B cell (primary cell): ENCODE results near the gene NTRK2. TPM values are rescaled to one million over a fixed set of nuclear protein-coding genes. Genes with fewer than 3 reads are reported as not detected.

Experiments used
- ATAC-seq: fragments of 200-7000 bp; cut with Tn5 transposase; one replicate; pipeline ENCODE4 v1.10.0; 2021; ENCODE audit warnings: low read depth, mild to moderate bottlenecking, moderate number of reproducible peaks, moderate library complexity
- CTCF ChIA-PET: fragments of 350-600 bp; sonication (Branson Sonifier 250); formaldehyde crosslinking; loops from one replicate; lab custom pipeline; 2021; ENCODE audit warnings: antibody characterized with exemption, inconsistent platforms; lab: Charles Lee
- POLR2A ChIA-PET: fragments of 350-600 bp; sonication (Branson Sonifier 250); formaldehyde crosslinking; loops from one replicate; lab custom pipeline; 2021; ENCODE audit warnings: antibody characterized with exemption; lab: Charles Lee
- DNase-seq: peaks from one replicate; pipeline ENCODE4 v3.0.0; 2013
- H2AFZ ChIP-seq: 2 replicates; pipeline ENCODE4 v1.6.1; 2012; ENCODE audit warnings: mild to moderate bottlenecking, low read depth, low read length; ENCODE audit not compliant: insufficient read depth, poor library complexity, severe bottlenecking
- H3K27ac ChIP-seq, 2 donors: 1 replicate in 1 of 2; 2 replicates in 1 of 2; pipeline ENCODE4 v1.5.1; 2012 to 2013; ENCODE audit warnings: low read length in 2 of 2, mild to moderate bottlenecking in 2 of 2, moderate library complexity in 1 of 2
- H3K27me3 ChIP-seq, 4 experiments: fragments of 200-600 bp in 1 of 4; sonication (generic) in 1 of 4; replicated peaks in 1 of 4; 1 replicate in 2 of 4; 2 replicates in 2 of 4; pipeline versions ENCODE4 v1.6.1 to v1.7.0; 2013 to 2016; ENCODE audit warnings: low read length in 3 of 4, mild to moderate bottlenecking in 2 of 4, mixed read lengths in 1 of 4, moderate library complexity in 1 of 4; ENCODE audit not compliant: insufficient read depth in 4 of 4, control insufficient read depth in 3 of 4; ENCODE audit errors: control extremely low read depth in 1 of 4
- H3K36me3 ChIP-seq, 2 experiments: replicated peaks in 1 of 2; 1 replicate in 1 of 2; 2 replicates in 1 of 2; pipeline versions ENCODE4 v1.6.1 to v1.7.1; 2013; ENCODE audit warnings: low read length in 1 of 2; ENCODE audit not compliant: insufficient read depth in 2 of 2, control insufficient read depth in 1 of 2; ENCODE audit errors: control extremely low read depth in 1 of 2, extremely low read depth in 1 of 2
- H3K4me1 ChIP-seq, 2 donors: fragments of 200-600 bp in 1 of 2; sonication (generic) in 1 of 2; 1 replicate in 1 of 2; 2 replicates in 1 of 2; pipeline versions ENCODE4 v1.5.1 to v1.6.1; 2013 to 2017; ENCODE audit warnings: low read length in 2 of 2; ENCODE audit not compliant: control insufficient read depth in 2 of 2, insufficient read depth in 2 of 2
- H3K4me2 ChIP-seq: replicated peaks from 2 replicates; pipeline ENCODE3; 2012; ENCODE audit warnings: mild to moderate bottlenecking, low read depth, low read length; ENCODE audit not compliant: poor library complexity, severe bottlenecking
- H3K4me3 ChIP-seq, 5 experiments: fragments of 200-600 bp in 1 of 5; sonication (generic) in 1 of 5; 1 replicate in 3 of 5; 2 replicates in 2 of 5; pipeline versions ENCODE4 v1.5.1 to v1.7.0; 2011 to 2016; ENCODE audit warnings: low read length in 4 of 5, mild to moderate bottlenecking in 4 of 5, low read depth in 2 of 5, control low read depth in 1 of 5, moderate library complexity in 1 of 5; ENCODE audit not compliant: insufficient read depth in 1 of 5; ENCODE audit errors: control extremely low read depth in 1 of 5, extremely low read depth in 1 of 5
- H3K79me2 ChIP-seq: fragments of 200-600 bp; sonication (generic); one replicate; pipeline ENCODE4 v1.6.0; 2016; ENCODE audit warnings: low read length; ENCODE audit not compliant: control insufficient read depth, insufficient read depth
- H3K9ac ChIP-seq: fragments of 200-600 bp; sonication (generic); 2 replicates; pipeline ENCODE4 v1.6.1; 2017; ENCODE audit warnings: mild to moderate bottlenecking, low read length, moderate library complexity
- H3K9me3 ChIP-seq, 3 donors: one replicate each; pipeline versions ENCODE4 v1.6.1 to v1.7.1; 2013; ENCODE audit warnings: low read length in 2 of 3; ENCODE audit not compliant: control insufficient read depth in 2 of 3, insufficient read depth in 1 of 3; ENCODE audit errors: control extremely low read depth in 1 of 3
- H4K20me1 ChIP-seq: 2 replicates; pipeline ENCODE4 v1.6.0; 2012; ENCODE audit warnings: mild to moderate bottlenecking, low read length; ENCODE audit not compliant: insufficient read depth, control insufficient read depth, poor library complexity, severe bottlenecking
- H3K27ac Mint-ChIP-seq: one replicate; pipeline ENCODE4 v1.8.0; 2021; ENCODE audit warnings: mixed read lengths
- H3K27me3 Mint-ChIP-seq: one replicate; pipeline ENCODE4 v1.8.0; 2021; ENCODE audit warnings: mixed read lengths
- H3K4me1 Mint-ChIP-seq: one replicate; pipeline ENCODE4 v1.8.0; 2021; ENCODE audit warnings: mixed read lengths
- H3K4me3 Mint-ChIP-seq: one replicate; pipeline ENCODE4 v1.8.0; 2021; ENCODE audit warnings: mixed read lengths
- H3K9me3 Mint-ChIP-seq: one replicate; pipeline ENCODE4 v1.8.0; 2022; ENCODE audit warnings: mixed read lengths; ENCODE audit not compliant: insufficient read depth
- EZH2 ChIP-seq: IDR thresholded peaks from 2 replicates; pipeline ENCODE4 v1.6.1; 2012; ENCODE audit warnings: borderline replicate concordance, low read depth, mild to moderate bottlenecking, moderate library complexity, low read length; ENCODE audit not compliant: insufficient read depth, poor library complexity, severe bottlenecking
- WGBS: methylation state at CpG from one replicate; pipeline ENCODE4 v1.1.5; 2013; ENCODE audit warnings: missing lambda C conversion rate; ENCODE audit not compliant: insufficient coverage; 5-methylcytosine and 5-hydroxymethylcytosine counted together
- intact Hi-C: fragments of 100-400 bp; cut with micrococcal nuclease; formaldehyde crosslinking; loops from one replicate; pipeline ENCODE4 v1.10.0; 2022
- polyA plus RNA-seq: library from polyadenylated mRNA; depleted of rRNA; stranded (reverse); fragments of >200 nt; gene quantifications from 2 replicates; pipeline ENCODE4 v1.2.3, GENCODE V29; 2012
- total RNA-seq, 2 donors: library from RNA; stranded (reverse); fragments of 120-200 nt in 1 of 2; gene quantifications; 1 replicate in 1 of 2; 2 replicates in 1 of 2; pipeline versions ENCODE4 v1.2.3 to v1.2.4, GENCODE V29; 2013 to 2022
- TF ChIP-seq, protein P1 (sequence below): fragments of 200-600 bp; IDR thresholded peaks from one replicate; pipeline ENCODE4 v1.8.0; 2022; ENCODE audit warnings: antibody characterized with exemption, mild to moderate bottlenecking

NTRK2 gene
- total and polyA plus RNA-seq, 2 donors (not counting 1 experiment from before 2014, with no cell fraction given) = 0.03 to 0.10 TPM

- WGBS = 63% methylated on average over 1 of the region's 1 CpG
- CTCF ChIA-PET = no interaction called here
- Histone ChIP-seq H3K9ac (no peak overlapping the region), H3K36me3 (no peaks in the 10 kb centered on the region), H3K79me2 (no peaks in the 10 kb centered on the region), H4K20me1 (no peaks in the 10 kb centered on the region), H3K27me3 (no peaks in the 10 kb centered on the region), H3K4me1 (no peaks in the 10 kb centered on the region), H3K9me3 (peaks cover 0 to 6% (median 0%) of the 10 kb centered on the region in 3 donors), H3K27ac (no peak overlapping the region), H2AFZ (no peak overlapping the region), H3K4me2 (no peak overlapping the region), H3K4me3 (no peak overlapping the region)
- DNase-seq (no peak), ATAC-seq (no peak)
- no peaks in the 10 kb centered on the region for H3K4me1 Mint-ChIP-seq
- POLR2A ChIA-PET = no interaction called here
- no peaks in the 10 kb centered on the region for H3K9me3 Mint-ChIP-seq
- no peaks in the 10 kb centered on the region for H3K27me3 Mint-ChIP-seq
- H3K4me3 Mint-ChIP-seq = no peak overlapping the region
- TF ChIP-seq, protein P1, sequence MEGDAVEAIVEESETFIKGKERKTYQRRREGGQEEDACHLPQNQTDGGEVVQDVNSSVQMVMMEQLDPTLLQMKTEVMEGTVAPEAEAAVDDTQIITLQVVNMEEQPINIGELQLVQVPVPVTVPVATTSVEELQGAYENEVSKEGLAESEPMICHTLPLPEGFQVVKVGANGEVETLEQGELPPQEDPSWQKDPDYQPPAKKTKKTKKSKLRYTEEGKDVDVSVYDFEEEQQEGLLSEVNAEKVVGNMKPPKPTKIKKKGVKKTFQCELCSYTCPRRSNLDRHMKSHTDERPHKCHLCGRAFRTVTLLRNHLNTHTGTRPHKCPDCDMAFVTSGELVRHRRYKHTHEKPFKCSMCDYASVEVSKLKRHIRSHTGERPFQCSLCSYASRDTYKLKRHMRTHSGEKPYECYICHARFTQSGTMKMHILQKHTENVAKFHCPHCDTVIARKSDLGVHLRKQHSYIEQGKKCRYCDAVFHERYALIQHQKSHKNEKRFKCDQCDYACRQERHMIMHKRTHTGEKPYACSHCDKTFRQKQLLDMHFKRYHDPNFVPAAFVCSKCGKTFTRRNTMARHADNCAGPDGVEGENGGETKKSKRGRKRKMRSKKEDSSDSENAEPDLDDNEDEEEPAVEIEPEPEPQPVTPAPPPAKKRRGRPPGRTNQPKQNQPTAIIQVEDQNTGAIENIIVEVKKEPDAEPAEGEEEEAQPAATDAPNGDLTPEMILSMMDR = no peak
- no peak for TF ChIP-seq EZH2
- intact Hi-C loops = no loop called here
- H3K27ac Mint-ChIP-seq = no peak overlapping the region
Observed at GRCh38 chr9:84993105-84993504, 323.6 kb downstream of the NTRK2 start.

- no peaks in the 10 kb centered on the region for H3K27me3 ChIP-seq
- no peak overlapping the region for H3K27ac ChIP-seq
- TF ChIP-seq EZH2 = no peak
- CTCF ChIA-PET = no interaction called here
- H4K20me1 ChIP-seq = no peaks in the 10 kb centered on the region
- H3K4me2 ChIP-seq = no peak overlapping the region
- DNase-seq (no peak), ATAC-seq (no peak)
- H3K79me2 ChIP-seq = no peaks in the 10 kb centered on the region
- POLR2A ChIA-PET = no interaction called here
- peaks cover 0 to 10% (median 0%) of the 10 kb centered on the region in 3 donors for H3K9me3 ChIP-seq
- 80% methylated on average over 3 of the region's 4 CpGs for WGBS
- Mint-ChIP-seq H3K27ac (no peak overlapping the region), H3K9me3 (peaks cover 2% of the 10 kb centered on the region), H3K4me1 (no peaks in the 10 kb centered on the region), H3K4me3 (no peak overlapping the region), H3K27me3 (no peaks in the 10 kb centered on the region)
- no peak overlapping the region for H2AFZ ChIP-seq
- H3K36me3 ChIP-seq = no peaks in the 10 kb centered on the region
- H3K4me3 ChIP-seq = no peak overlapping the region
- intact Hi-C loops = no loop called here
- no peaks in the 10 kb centered on the region for H3K4me1 ChIP-seq
- H3K9ac ChIP-seq = no peak overlapping the region
Observed at GRCh38 chr9:84996029-84996428, 326.5 kb downstream of the NTRK2 start.
